Ovary (tissue), 3 donors: ENCODE results near the gene SLC25A39.

Experiments
- EP300 ChIP-seq: sonication (generic); formaldehyde crosslinking; IDR thresholded peaks from one replicate; pipeline ENCODE4 v1.6.1; 2017; ENCODE audit warnings: antibody characterized with exemption
- POLR2A ChIP-seq: fragments of 450-650 bp; IDR thresholded peaks from one replicate; pipeline ENCODE4 v1.6.1; 2017; ENCODE audit warnings: antibody characterized with exemption, mild to moderate bottlenecking, moderate library complexity
- TF ChIP-seq, protein P1 (sequence below), 3 donors: fragments of 450-650 bp in 2 of 3; fragments of 200-600 bp in 1 of 3; IDR thresholded peaks; one replicate each; pipeline versions ENCODE4 v1.5.1 to v1.8.0; 2016 to 2022; ENCODE audit warnings: antibody characterized with exemption in 3 of 3, mild to moderate bottlenecking in 1 of 3
- donor health status: DM: no; HTN: no; CAD: no.

DNA sequence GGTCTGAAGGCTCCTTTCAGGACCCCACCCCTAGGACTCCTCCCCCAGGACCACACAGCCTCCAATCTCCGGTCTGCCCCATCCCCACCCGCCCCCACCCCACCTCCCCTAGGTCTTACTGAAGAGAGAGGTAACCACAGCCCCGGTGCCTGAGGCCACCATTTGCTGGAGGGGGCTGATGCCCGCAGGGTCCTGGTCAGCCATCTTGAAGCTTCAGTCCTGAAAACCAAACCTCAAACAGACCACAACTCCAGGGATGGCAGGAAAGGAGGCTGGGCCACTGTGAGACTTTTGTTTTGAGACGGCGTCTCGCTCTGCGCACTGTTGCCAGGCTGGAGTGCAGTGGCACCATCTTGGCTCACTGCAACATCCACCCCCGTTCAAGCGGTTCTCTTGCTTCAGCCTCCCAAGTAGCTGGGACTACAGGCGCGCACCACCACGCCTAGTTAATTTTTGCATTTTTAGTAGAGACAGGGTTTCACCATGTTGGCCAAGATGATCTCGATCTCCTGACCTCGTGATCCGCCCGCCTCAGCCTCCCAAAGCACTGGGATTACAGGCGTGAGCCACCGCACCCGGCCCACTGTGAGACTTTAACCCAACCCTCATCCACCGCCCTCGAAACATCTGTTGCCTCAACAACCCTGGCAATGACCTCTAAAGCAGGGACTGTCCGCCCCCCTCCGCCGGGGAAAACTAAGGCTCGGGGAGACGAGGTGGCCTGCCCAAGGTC, 1.1 kb downstream of the SLC25A39 start:
- TF ChIP-seq POLR2A (no peak), EP300 (no peak)
- TF ChIP-seq, protein P1, sequence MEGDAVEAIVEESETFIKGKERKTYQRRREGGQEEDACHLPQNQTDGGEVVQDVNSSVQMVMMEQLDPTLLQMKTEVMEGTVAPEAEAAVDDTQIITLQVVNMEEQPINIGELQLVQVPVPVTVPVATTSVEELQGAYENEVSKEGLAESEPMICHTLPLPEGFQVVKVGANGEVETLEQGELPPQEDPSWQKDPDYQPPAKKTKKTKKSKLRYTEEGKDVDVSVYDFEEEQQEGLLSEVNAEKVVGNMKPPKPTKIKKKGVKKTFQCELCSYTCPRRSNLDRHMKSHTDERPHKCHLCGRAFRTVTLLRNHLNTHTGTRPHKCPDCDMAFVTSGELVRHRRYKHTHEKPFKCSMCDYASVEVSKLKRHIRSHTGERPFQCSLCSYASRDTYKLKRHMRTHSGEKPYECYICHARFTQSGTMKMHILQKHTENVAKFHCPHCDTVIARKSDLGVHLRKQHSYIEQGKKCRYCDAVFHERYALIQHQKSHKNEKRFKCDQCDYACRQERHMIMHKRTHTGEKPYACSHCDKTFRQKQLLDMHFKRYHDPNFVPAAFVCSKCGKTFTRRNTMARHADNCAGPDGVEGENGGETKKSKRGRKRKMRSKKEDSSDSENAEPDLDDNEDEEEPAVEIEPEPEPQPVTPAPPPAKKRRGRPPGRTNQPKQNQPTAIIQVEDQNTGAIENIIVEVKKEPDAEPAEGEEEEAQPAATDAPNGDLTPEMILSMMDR (IDR thresholded peaks at IDR 0.05): no peak
